ENCODE results near the gene PLPP3. TPM values are rescaled to one million over a fixed set of nuclear protein-coding genes. Genes with fewer than 3 reads are reported as not detected.
A peak's percentile ranks its signal among the peaks of the same experiment; 100 is the strongest.

The PLPP3 gene
- total and polyA plus RNA-seq, 2 experiments from 2014 or later: 41.9 to 61.9 TPM

DNA sequence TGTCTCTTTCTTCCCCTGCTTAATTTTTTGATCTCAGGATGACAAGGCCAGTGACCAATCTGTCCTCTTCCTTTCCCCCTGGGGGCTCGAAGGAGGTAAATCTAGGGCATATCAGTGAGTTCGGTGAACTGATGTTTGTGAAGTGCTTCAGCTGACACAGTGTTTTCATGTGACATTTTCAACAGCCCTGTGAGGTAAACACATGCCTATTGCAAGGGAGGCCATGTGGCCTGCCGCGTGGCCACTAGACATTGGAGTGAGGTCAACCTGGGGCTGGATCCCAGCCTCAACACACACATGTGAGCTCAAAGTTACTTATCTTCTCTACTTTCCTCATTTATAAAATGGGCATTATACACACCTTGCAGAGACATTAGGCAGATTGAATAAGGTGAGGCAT is 126.3 kb downstream of the PLPP3 start:
- H3K4me3 Mint-ChIP-seq: 0 out of 3 replicates have a peak overlapping the region, but pooled peaks have one; percentile 7
- TF ChIP-seq JUNB (IDR thresholded peaks at IDR 0.05; ENCODE audit: unreplicated experiment) (no peak), EZH2phosphoT487 (IDR thresholded peaks at IDR 0.05; ENCODE audit: unreplicated experiment) (no peak), CREB1 (CRISPR knock-in tag; IDR thresholded peaks at IDR 0.05; ENCODE audit: low read depth) (no peak), CTCF (conservative IDR thresholded peaks at IDR 0.05; ENCODE audit: low read depth in 2 of 2) (no peak), ZNF331 (CRISPR knock-in tag; IDR thresholded peaks at IDR 0.05; ENCODE audit: low read depth) (no peak), POLR2AphosphoS5 (IDR thresholded peaks at IDR 0.05; ENCODE audit: low read depth) (no peak), NANOG (IDR thresholded peaks at IDR 0.05; ENCODE audit: borderline replicate concordance) (no peak), EZH2 (IDR thresholded peaks at IDR 0.05; ENCODE audit: low read depth, unreplicated experiment) (no peak), STAT1 (IDR thresholded peaks at IDR 0.05; ENCODE audit: unreplicated experiment) (no peak), ZNF114 (CRISPR knock-in tag; IDR thresholded peaks at IDR 0.05) (no peak)
- TF ChIP-seq, protein P1, sequence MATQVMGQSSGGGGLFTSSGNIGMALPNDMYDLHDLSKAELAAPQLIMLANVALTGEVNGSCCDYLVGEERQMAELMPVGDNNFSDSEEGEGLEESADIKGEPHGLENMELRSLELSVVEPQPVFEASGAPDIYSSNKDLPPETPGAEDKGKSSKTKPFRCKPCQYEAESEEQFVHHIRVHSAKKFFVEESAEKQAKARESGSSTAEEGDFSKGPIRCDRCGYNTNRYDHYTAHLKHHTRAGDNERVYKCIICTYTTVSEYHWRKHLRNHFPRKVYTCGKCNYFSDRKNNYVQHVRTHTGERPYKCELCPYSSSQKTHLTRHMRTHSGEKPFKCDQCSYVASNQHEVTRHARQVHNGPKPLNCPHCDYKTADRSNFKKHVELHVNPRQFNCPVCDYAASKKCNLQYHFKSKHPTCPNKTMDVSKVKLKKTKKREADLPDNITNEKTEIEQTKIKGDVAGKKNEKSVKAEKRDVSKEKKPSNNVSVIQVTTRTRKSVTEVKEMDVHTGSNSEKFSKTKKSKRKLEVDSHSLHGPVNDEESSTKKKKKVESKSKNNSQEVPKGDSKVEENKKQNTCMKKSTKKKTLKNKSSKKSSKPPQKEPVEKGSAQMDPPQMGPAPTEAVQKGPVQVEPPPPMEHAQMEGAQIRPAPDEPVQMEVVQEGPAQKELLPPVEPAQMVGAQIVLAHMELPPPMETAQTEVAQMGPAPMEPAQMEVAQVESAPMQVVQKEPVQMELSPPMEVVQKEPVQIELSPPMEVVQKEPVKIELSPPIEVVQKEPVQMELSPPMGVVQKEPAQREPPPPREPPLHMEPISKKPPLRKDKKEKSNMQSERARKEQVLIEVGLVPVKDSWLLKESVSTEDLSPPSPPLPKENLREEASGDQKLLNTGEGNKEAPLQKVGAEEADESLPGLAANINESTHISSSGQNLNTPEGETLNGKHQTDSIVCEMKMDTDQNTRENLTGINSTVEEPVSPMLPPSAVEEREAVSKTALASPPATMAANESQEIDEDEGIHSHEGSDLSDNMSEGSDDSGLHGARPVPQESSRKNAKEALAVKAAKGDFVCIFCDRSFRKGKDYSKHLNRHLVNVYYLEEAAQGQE (IDR thresholded peaks at IDR 0.05; ENCODE audit: unreplicated experiment): no peak
- TF ChIP-seq, protein P2, sequence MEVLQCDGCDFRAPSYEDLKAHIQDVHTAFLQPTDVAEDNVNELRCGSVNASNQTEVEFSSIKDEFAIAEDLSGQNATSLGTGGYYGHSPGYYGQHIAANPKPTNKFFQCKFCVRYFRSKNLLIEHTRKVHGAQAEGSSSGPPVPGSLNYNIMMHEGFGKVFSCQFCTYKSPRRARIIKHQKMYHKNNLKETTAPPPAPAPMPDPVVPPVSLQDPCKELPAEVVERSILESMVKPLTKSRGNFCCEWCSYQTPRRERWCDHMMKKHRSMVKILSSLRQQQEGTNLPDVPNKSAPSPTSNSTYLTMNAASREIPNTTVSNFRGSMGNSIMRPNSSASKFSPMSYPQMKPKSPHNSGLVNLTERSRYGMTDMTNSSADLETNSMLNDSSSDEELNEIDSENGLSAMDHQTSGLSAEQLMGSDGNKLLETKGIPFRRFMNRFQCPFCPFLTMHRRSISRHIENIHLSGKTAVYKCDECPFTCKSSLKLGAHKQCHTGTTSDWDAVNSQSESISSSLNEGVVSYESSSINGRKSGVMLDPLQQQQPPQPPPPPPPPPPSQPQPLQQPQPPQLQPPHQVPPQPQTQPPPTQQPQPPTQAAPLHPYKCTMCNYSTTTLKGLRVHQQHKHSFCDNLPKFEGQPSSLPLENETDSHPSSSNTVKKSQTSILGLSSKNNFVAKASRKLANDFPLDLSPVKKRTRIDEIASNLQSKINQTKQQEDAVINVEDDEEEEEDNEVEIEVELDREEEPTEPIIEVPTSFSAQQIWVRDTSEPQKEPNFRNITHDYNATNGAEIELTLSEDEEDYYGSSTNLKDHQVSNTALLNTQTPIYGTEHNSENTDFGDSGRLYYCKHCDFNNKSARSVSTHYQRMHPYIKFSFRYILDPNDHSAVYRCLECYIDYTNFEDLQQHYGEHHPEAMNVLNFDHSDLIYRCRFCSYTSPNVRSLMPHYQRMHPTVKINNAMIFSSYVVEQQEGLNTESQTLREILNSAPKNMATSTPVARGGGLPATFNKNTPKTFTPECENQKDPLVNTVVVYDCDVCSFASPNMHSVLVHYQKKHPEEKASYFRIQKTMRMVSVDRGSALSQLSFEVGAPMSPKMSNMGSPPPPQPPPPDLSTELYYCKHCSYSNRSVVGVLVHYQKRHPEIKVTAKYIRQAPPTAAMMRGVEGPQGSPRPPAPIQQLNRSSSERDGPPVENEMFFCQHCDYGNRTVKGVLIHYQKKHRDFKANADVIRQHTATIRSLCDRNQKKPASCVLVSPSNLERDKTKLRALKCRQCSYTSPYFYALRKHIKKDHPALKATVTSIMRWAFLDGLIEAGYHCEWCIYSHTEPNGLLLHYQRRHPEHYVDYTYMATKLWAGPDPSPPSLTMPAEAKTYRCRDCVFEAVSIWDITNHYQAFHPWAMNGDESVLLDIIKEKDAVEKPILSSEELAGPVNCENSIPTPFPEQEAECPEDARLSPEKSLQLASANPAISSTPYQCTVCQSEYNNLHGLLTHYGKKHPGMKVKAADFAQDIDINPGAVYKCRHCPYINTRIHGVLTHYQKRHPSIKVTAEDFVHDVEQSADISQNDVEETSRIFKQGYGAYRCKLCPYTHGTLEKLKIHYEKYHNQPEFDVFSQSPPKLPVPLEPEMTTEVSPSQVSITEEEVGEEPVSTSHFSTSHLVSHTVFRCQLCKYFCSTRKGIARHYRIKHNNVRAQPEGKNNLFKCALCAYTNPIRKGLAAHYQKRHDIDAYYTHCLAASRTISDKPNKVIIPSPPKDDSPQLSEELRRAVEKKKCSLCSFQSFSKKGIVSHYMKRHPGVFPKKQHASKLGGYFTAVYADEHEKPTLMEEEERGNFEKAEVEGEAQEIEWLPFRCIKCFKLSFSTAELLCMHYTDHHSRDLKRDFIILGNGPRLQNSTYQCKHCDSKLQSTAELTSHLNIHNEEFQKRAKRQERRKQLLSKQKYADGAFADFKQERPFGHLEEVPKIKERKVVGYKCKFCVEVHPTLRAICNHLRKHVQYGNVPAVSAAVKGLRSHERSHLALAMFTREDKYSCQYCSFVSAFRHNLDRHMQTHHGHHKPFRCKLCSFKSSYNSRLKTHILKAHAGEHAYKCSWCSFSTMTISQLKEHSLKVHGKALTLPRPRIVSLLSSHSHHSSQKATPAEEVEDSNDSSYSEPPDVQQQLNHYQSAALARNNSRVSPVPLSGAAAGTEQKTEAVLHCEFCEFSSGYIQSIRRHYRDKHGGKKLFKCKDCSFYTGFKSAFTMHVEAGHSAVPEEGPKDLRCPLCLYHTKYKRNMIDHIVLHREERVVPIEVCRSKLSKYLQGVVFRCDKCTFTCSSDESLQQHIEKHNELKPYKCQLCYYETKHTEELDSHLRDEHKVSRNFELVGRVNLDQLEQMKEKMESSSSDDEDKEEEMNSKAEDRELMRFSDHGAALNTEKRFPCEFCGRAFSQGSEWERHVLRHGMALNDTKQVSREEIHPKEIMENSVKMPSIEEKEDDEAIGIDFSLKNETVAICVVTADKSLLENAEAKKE (CRISPR knock-in tag; IDR thresholded peaks at IDR 0.05): no peak
- TF ChIP-seq, protein P3, sequence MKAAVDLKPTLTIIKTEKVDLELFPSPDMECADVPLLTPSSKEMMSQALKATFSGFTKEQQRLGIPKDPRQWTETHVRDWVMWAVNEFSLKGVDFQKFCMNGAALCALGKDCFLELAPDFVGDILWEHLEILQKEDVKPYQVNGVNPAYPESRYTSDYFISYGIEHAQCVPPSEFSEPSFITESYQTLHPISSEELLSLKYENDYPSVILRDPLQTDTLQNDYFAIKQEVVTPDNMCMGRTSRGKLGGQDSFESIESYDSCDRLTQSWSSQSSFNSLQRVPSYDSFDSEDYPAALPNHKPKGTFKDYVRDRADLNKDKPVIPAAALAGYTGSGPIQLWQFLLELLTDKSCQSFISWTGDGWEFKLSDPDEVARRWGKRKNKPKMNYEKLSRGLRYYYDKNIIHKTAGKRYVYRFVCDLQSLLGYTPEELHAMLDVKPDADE (IDR thresholded peaks at IDR 0.05): no peak
- H3K27me3 Mint-ChIP-seq (ENCODE audit: insufficient read depth, low read depth, poor library complexity): peaks cover 11% of the 10 kb centered on the region
- Histone ChIP-seq H3K9me2 (ENCODE audit: insufficient read depth) (no peaks in the 10 kb centered on the region; the same call in 1 of the 2 replicates), H3K27ac (ENCODE audit: low read depth) (peak overlapping the region; percentile 24; the same call in 1 of the 2 replicates), H3F3A (replicated peaks; ENCODE audit: low read depth) (peaks cover 3% of the 10 kb centered on the region; the same call in 1 of the 2 replicates), H3K4me2 (peak overlapping the region; percentile 17), H3K4me1 (ENCODE audit: insufficient read depth) (peaks cover 23% of the 10 kb centered on the region), H2AFZ (no peak overlapping the region), H4K20me1 (replicated peaks; ENCODE audit: insufficient read depth) (no peaks in the 10 kb centered on the region), H3K36me3 (ENCODE audit: insufficient read depth) (no peaks in the 10 kb centered on the region), H3K4me3 (no peak overlapping the region), H3K27me3 (ENCODE audit: insufficient read depth) (no peaks in the 10 kb centered on the region), H3K79me2 (replicated peaks; ENCODE audit: insufficient read depth) (no peaks in the 10 kb centered on the region)
- ATAC-seq: peak; percentile 34
- DNase-seq (ENCODE audit: low spot score): no peak
- peaks cover 49% of the 10 kb centered on the region for H3K4me1 Mint-ChIP-seq
- no peaks in the 10 kb centered on the region for H3K36me3 Mint-ChIP-seq (ENCODE audit: low read depth)
- H3K9me3 Mint-ChIP-seq: no peaks in the 10 kb centered on the region
- H3K27ac Mint-ChIP-seq: peak overlapping the region; percentile 39
